DMS153 treated with DMSO at 0.1 percent for 48 hours (cell line): ENCODE results near the gene PAK5.
"Not testable (repeated sequence)": the region's sequence is repeated elsewhere in the genome, so short reads cannot be mapped to it uniquely, and the experiment has no call there.

Experiments used
- DNase-seq: peaks from one replicate; lab custom pipeline; 2025; ENCODE audit not compliant: unreplicated experiment; lab: John Stamatoyannopoulos, UW

PAK5 gene

GRCh38 chr20:9686455-9686854, 152.4 kb downstream of the PAK5 start:
- no peak for DNase-seq

GRCh38 chr20:9686001-9686400, 152.9 kb downstream of the PAK5 start:
- no peak for DNase-seq

- DNase-seq = no peak
Observed at GRCh38 chr20:9685011-9685410, 153.9 kb downstream of the PAK5 start.

- no peak for DNase-seq
Observed at GRCh38 chr20:9677100-9677623, 161.7 kb downstream of the PAK5 start.

GRCh38 chr20:9672981-9673380, 165.9 kb downstream of the PAK5 start:
- DNase-seq = no peak

GRCh38 chr20:9672027-9672426, 166.8 kb downstream of the PAK5 start:
- DNase-seq = no peak

- DNase-seq = no peak
Observed at GRCh38 chr20:9668381-9668780, 170.5 kb downstream of the PAK5 start.

GRCh38 chr20:9663423-9663822, 175.5 kb downstream of the PAK5 start:
- no peak for DNase-seq

- no peak for DNase-seq
Observed at GRCh38 chr20:9660236-9660868, 178.5 kb downstream of the PAK5 start.

GRCh38 chr20:9647741-9648140, 191.1 kb downstream of the PAK5 start:
- DNase-seq = no peak

GRCh38 chr20:9646375-9646774, 192.5 kb downstream of the PAK5 start:
- no peak for DNase-seq

GRCh38 chr20:9642882-9643281, 196.0 kb downstream of the PAK5 start:
- DNase-seq = no peak

- DNase-seq = not testable (repeated sequence)
Observed at GRCh38 chr20:9641499-9642000, 197.3 kb downstream of the PAK5 start.

- DNase-seq = no peak
Observed at GRCh38 chr20:9637889-9638288, 201.0 kb downstream of the PAK5 start.

- DNase-seq = no peak
Observed at GRCh38 chr20:9635750-9636149, 203.1 kb downstream of the PAK5 start.

- no peak for DNase-seq
Observed at GRCh38 chr20:9634327-9634726, 204.5 kb downstream of the PAK5 start.

GRCh38 chr20:9632991-9633390, 205.9 kb downstream of the PAK5 start:
- DNase-seq = no peak

GRCh38 chr20:9632265-9632664, 206.6 kb downstream of the PAK5 start:
- DNase-seq = no peak

- no peak for DNase-seq
Observed at GRCh38 chr20:9630554-9630953, 208.3 kb downstream of the PAK5 start.

GRCh38 chr20:9629831-9630230, 209.0 kb downstream of the PAK5 start:
- DNase-seq = no peak

- DNase-seq = no peak
Observed at GRCh38 chr20:9628589-9628988, 210.3 kb downstream of the PAK5 start.

GRCh38 chr20:9628141-9628540, 210.7 kb downstream of the PAK5 start:
- DNase-seq = no peak

- no peak for DNase-seq
Observed at GRCh38 chr20:9627219-9627618, 211.7 kb downstream of the PAK5 start.
